Subcutaneous adipose tissue (tissue), 4 donors: Measurements from ENCODE around the gene SCN4B. TPM values are rescaled to one million over a fixed set of nuclear protein-coding genes. Genes with fewer than 3 reads are reported as not detected.

Experiments used
- CTCF ChIP-seq: fragments of 450-650 bp; IDR thresholded peaks from one replicate; pipeline ENCODE4 v1.5.1; 2016; ENCODE audit warnings: low read depth, mild to moderate bottlenecking, control low read depth, antibody characterized with exemption, moderate library complexity
- total RNA-seq, 4 donors: library from RNA; depleted of rRNA; stranded (reverse); fragments of >200 nt; gene quantifications; one replicate each; pipeline ENCODE4 v1.1.0, GENCODE V29; 2016

SCN4B gene
- total RNA-seq, 4 donors from 2014 or later = 1.0 to 5.7 (median 3.2) TPM

- no peak for TF ChIP-seq CTCF
Observed at GRCh38 chr11:118164885-118165284, 12.3 kb upstream of the SCN4B start.

- TF ChIP-seq CTCF = no peak
Observed at GRCh38 chr11:118163494-118163893, 10.9 kb upstream of the SCN4B start.

GRCh38 chr11:118162846-118163245 lies 10.2 kb upstream of the SCN4B start:
- no peak for TF ChIP-seq CTCF

- TF ChIP-seq CTCF = no peak
Observed at GRCh38 chr11:118161786-118162185, 9.2 kb upstream of the SCN4B start.

GRCh38 chr11:118157186-118157895 lies 4.7 kb upstream of the SCN4B start:
- no peak for TF ChIP-seq CTCF

- no peak for TF ChIP-seq CTCF
Observed at GRCh38 chr11:118156531-118157185, 4.0 kb upstream of the SCN4B start.

- no peak for TF ChIP-seq CTCF
Observed at GRCh38 chr11:118155776-118156530, 3.3 kb upstream of the SCN4B start.
